ENCODE results near the gene ADARB2. TPM values are rescaled to one million over a fixed set of nuclear protein-coding genes. Genes with fewer than 3 reads are reported as not detected.

Gene ADARB2
- polyA plus RNA-seq, 3 donors = not detected

DNA sequence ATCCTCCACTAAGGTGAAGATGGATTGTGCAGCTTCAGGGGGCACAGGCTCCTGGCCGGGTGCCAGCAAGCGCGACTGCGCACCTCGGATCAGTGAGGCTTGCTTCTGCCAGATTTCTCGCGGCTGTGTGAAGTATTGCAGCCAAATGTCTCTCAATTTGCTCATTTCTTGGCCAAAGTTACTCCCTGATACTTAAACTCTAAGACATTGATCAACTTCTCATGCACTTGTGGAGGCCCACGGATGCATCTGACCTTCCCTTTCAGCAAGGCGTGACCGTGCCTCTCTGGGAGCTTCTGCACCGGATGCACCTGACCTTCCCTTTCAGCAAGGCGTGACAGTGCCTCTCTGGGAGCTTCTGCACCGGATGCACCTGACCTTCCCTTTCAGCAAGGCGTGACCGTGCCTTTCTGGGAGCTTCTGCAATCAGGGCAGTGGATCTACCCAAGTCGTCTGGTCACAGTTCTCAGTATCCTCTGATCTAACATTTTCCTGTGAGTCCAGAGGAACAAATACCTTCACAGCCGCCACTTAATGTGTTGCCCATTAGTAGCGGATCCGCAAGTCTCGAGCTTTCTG is 248.3 kb downstream of the ADARB2 start:
- no peaks in the 10 kb centered on the region for H3K36me3 Mint-ChIP-seq
- Histone ChIP-seq H3K79me2 (ENCODE audit: insufficient read depth, low read length) (no peaks in the 10 kb centered on the region), H3K9ac (ENCODE audit: insufficient read depth, low read length, poor library complexity, severe bottlenecking) (no peak overlapping the region), H3K4me3 (replicated peaks in 1 of 3; ENCODE audit: low read depth in 2 of 3, low read length in 3 of 3) (no peak overlapping the region), H3K36me3 (replicated peaks in 1 of 2; ENCODE audit: control insufficient read depth in 1 of 2, insufficient read depth in 2 of 2, low read length in 2 of 2) (no peaks in the 10 kb centered on the region), H4K20me1 (ENCODE audit: insufficient read depth, low read length) (no peaks in the 10 kb centered on the region), H2AFZ (ENCODE audit: insufficient read depth, low read depth, low read length, poor library complexity, severe bottlenecking) (no peak overlapping the region), H3K27me3 (ENCODE audit: control insufficient read depth in 2 of 2, insufficient read depth in 2 of 2, low read length in 2 of 2) (no peaks in the 10 kb centered on the region), H3K4me2 (replicated peaks; ENCODE audit: extremely low read depth, low read length, poor library complexity, severe bottlenecking) (no peak overlapping the region), H3K27ac (ENCODE audit: low read depth in 1 of 2, low read length in 2 of 2) (no peak overlapping the region), H3K9me3 (replicated peaks in 1 of 2; ENCODE audit: control insufficient read depth in 1 of 2, insufficient read depth in 1 of 2, low read length in 2 of 2) (no peaks in the 10 kb centered on the region), H3K4me1 (ENCODE audit: control insufficient read depth in 1 of 2, insufficient read depth in 2 of 2, low read length in 2 of 2) (no peaks in the 10 kb centered on the region)
- peaks cover 0 to 3% (median 0%) of the 10 kb centered on the region in 7 donors for H3K9me3 Mint-ChIP-seq
- H3K4me1 Mint-ChIP-seq = no peaks in the 10 kb centered on the region
- H3K27me3 Mint-ChIP-seq (ENCODE audit: low read depth in 3 of 3) = peaks cover 0 to 3% (median 3%) of the 10 kb centered on the region in 3 donors
- no peak overlapping the region for H3K4me3 Mint-ChIP-seq
- 83% methylated on average over 20 of the region's 20 CpGs for WGBS (ENCODE audit: insufficient coverage)
- no peak overlapping the region for H3K27ac Mint-ChIP-seq
- intact Hi-C loops (cut with micrococcal nuclease) = no loop called here
- no peak for DNase-seq
- TF ChIP-seq, protein P1, sequence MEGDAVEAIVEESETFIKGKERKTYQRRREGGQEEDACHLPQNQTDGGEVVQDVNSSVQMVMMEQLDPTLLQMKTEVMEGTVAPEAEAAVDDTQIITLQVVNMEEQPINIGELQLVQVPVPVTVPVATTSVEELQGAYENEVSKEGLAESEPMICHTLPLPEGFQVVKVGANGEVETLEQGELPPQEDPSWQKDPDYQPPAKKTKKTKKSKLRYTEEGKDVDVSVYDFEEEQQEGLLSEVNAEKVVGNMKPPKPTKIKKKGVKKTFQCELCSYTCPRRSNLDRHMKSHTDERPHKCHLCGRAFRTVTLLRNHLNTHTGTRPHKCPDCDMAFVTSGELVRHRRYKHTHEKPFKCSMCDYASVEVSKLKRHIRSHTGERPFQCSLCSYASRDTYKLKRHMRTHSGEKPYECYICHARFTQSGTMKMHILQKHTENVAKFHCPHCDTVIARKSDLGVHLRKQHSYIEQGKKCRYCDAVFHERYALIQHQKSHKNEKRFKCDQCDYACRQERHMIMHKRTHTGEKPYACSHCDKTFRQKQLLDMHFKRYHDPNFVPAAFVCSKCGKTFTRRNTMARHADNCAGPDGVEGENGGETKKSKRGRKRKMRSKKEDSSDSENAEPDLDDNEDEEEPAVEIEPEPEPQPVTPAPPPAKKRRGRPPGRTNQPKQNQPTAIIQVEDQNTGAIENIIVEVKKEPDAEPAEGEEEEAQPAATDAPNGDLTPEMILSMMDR (IDR thresholded peaks at IDR 0.05) = no peak

- no peak overlapping the region for H3K27ac Mint-ChIP-seq
- H3K4me1 Mint-ChIP-seq = no peaks in the 10 kb centered on the region
- peaks cover 0 to 3% (median 3%) of the 10 kb centered on the region in 3 donors for H3K27me3 Mint-ChIP-seq (ENCODE audit: low read depth in 3 of 3)
- H3K36me3 ChIP-seq (replicated peaks in 1 of 2; ENCODE audit: control insufficient read depth in 1 of 2, insufficient read depth in 2 of 2, low read length in 2 of 2) = no peaks in the 10 kb centered on the region
- H3K4me3 ChIP-seq (replicated peaks in 1 of 3; ENCODE audit: low read depth in 2 of 3, low read length in 3 of 3) = no peak overlapping the region
- 93% methylated on average over 7 of the region's 14 CpGs for WGBS (ENCODE audit: insufficient coverage)
- no peaks in the 10 kb centered on the region for H3K27me3 ChIP-seq (ENCODE audit: control insufficient read depth in 2 of 2, insufficient read depth in 2 of 2, low read length in 2 of 2)
- intact Hi-C loops (cut with micrococcal nuclease) = no loop called here
- H3K79me2 ChIP-seq (ENCODE audit: insufficient read depth, low read length) = no peaks in the 10 kb centered on the region
- DNase-seq = no peak
- TF ChIP-seq, protein P1 (IDR thresholded peaks at IDR 0.05) = no peak
- H2AFZ ChIP-seq (ENCODE audit: insufficient read depth, low read depth, low read length, poor library complexity, severe bottlenecking) = no peak overlapping the region
- H3K9me3 ChIP-seq (replicated peaks in 1 of 2; ENCODE audit: control insufficient read depth in 1 of 2, insufficient read depth in 1 of 2, low read length in 2 of 2) = no peaks in the 10 kb centered on the region
- no peak overlapping the region for H3K9ac ChIP-seq (ENCODE audit: insufficient read depth, low read length, poor library complexity, severe bottlenecking)
- H3K9me3 Mint-ChIP-seq = no peaks in the 10 kb centered on the region
- no peaks in the 10 kb centered on the region for H4K20me1 ChIP-seq (ENCODE audit: insufficient read depth, low read length)
- H3K4me1 ChIP-seq (ENCODE audit: control insufficient read depth in 1 of 2, insufficient read depth in 2 of 2, low read length in 2 of 2) = no peaks in the 10 kb centered on the region
- H3K4me3 Mint-ChIP-seq = no peak overlapping the region
- H3K4me2 ChIP-seq (replicated peaks; ENCODE audit: extremely low read depth, low read length, poor library complexity, severe bottlenecking) = no peak overlapping the region
- no peak overlapping the region for H3K27ac ChIP-seq (ENCODE audit: low read depth in 1 of 2, low read length in 2 of 2)
- H3K36me3 Mint-ChIP-seq = no peaks in the 10 kb centered on the region
Measured at GRCh38 chr10:1486841-1487687, 250.3 kb downstream of the ADARB2 start.
